ENCODE measurements around the gene PCGF3.
"Not testable (repeated sequence)": the region's sequence is repeated elsewhere in the genome, so short reads cannot be mapped to it uniquely, and the experiment has no call there.

Gene PCGF3

GRCh38 chr4:744212-744841, 38.7 kb downstream of the PCGF3 start:
- DNase-seq = no peak

- no peak for DNase-seq
These were observed 42.0 kb downstream of the PCGF3 start for GRCh38 chr4:747546-748170.

GRCh38 chr4:748461-748860, 42.8 kb downstream of the PCGF3 start:
- no peak for DNase-seq

GRCh38 chr4:749698-750666, 44.4 kb downstream of the PCGF3 start:
- peak; percentile 26 for DNase-seq

- DNase-seq = peak; percentile 52
These were observed 46.0 kb downstream of the PCGF3 start for GRCh38 chr4:751676-752075.

- DNase-seq = no peak
These were observed 46.7 kb downstream of the PCGF3 start for GRCh38 chr4:752196-752861.

GRCh38 chr4:753186-753585, 47.6 kb downstream of the PCGF3 start:
- DNase-seq = not testable (repeated sequence)

- DNase-seq = no peak
These were observed 48.8 kb downstream of the PCGF3 start for GRCh38 chr4:754221-755120.

- DNase-seq = no peak
These were observed 51.5 kb downstream of the PCGF3 start for GRCh38 chr4:757111-757510.

GRCh38 chr4:759810-760209, 54.2 kb downstream of the PCGF3 start:
- not testable (repeated sequence) for DNase-seq

GRCh38 chr4:760616-761015, 55.0 kb downstream of the PCGF3 start:
- DNase-seq = no peak

GRCh38 chr4:761086-761485, 55.5 kb downstream of the PCGF3 start:
- no peak for DNase-seq

- no peak for DNase-seq
These were observed 56.1 kb downstream of the PCGF3 start for GRCh38 chr4:761739-762138.

- DNase-seq = peak; percentile 21
These were observed 56.9 kb downstream of the PCGF3 start for GRCh38 chr4:762211-763190.

GRCh38 chr4:763191-763810, 57.7 kb downstream of the PCGF3 start:
- no peak for DNase-seq

GRCh38 chr4:763922-764321, 58.3 kb downstream of the PCGF3 start:
- DNase-seq = no peak

- no peak for DNase-seq
These were observed 59.0 kb downstream of the PCGF3 start for GRCh38 chr4:764405-765169.

- no peak for DNase-seq
These were observed 60.5 kb downstream of the PCGF3 start for GRCh38 chr4:766152-766515.

GRCh38 chr4:766559-767283, 61.1 kb downstream of the PCGF3 start:
- DNase-seq = no peak
